Measurements from ENCODE around the gene GRIN2A.

GRIN2A gene

GRCh38 chr16:9966569-9967157 lies 215.6 kb downstream of the GRIN2A start:
- DNase-seq (ENCODE audit: low spot score), result peak; percentile 17
- TF ChIP-seq CTCF (IDR thresholded peaks at IDR 0.05; ENCODE audit: extremely low read depth, missing control alignments), result no peak

GRCh38 chr16:9965079-9965478 lies 217.1 kb downstream of the GRIN2A start:
- TF ChIP-seq CTCF (IDR thresholded peaks at IDR 0.05; ENCODE audit: extremely low read depth, missing control alignments), result no peak
- DNase-seq (ENCODE audit: low spot score), result no peak

- DNase-seq (ENCODE audit: low spot score), result no peak
- TF ChIP-seq CTCF (IDR thresholded peaks at IDR 0.05; ENCODE audit: extremely low read depth, missing control alignments), result no peak
Measured at GRCh38 chr16:9964426-9964825, 217.8 kb downstream of the GRIN2A start.

- no peak for DNase-seq (ENCODE audit: low spot score)
- no peak for TF ChIP-seq CTCF (IDR thresholded peaks at IDR 0.05; ENCODE audit: extremely low read depth, missing control alignments)
Measured at GRCh38 chr16:9957433-9957832, 224.8 kb downstream of the GRIN2A start.

- no peak for TF ChIP-seq CTCF (IDR thresholded peaks at IDR 0.05; ENCODE audit: extremely low read depth, missing control alignments)
- no peak for DNase-seq (ENCODE audit: low spot score)
Measured at GRCh38 chr16:9957002-9957401, 225.2 kb downstream of the GRIN2A start.

- no peak for DNase-seq (ENCODE audit: low spot score)
- no peak for TF ChIP-seq CTCF (IDR thresholded peaks at IDR 0.05; ENCODE audit: extremely low read depth, missing control alignments)
Measured at GRCh38 chr16:9955677-9956076, 226.6 kb downstream of the GRIN2A start.

- no peak for DNase-seq (ENCODE audit: low spot score)
- no peak for TF ChIP-seq CTCF (IDR thresholded peaks at IDR 0.05; ENCODE audit: extremely low read depth, missing control alignments)
Measured at GRCh38 chr16:9953908-9954570, 228.2 kb downstream of the GRIN2A start.

Data from GM20000 (cell line).